ENCODE results near the gene CETN2. TPM values are rescaled to one million over a fixed set of nuclear protein-coding genes. Genes with fewer than 3 reads are reported as not detected.

The CETN2 gene
- total RNA-seq, 1 donor from 2014 or later: 53.7 TPM

GRCh38 chrX:152819732-152820131 is 10.8 kb downstream of the CETN2 start:
- TF ChIP-seq CTCF (conservative IDR thresholded peaks at IDR 0.05; ENCODE audit: low read depth, low read length): no peak
- H3K4me3 ChIP-seq (ENCODE audit: low read depth, low read length): no peak overlapping the region
- no peak for DNase-seq (ENCODE audit: low read depth)

- no peak for DNase-seq (ENCODE audit: low read depth)
- H3K4me3 ChIP-seq (ENCODE audit: low read depth, low read length): no peak overlapping the region
- TF ChIP-seq CTCF (conservative IDR thresholded peaks at IDR 0.05; ENCODE audit: low read depth, low read length): no peak
Observed at GRCh38 chrX:152819266-152819665, 11.3 kb downstream of the CETN2 start.

- DNase-seq (ENCODE audit: low read depth): no peak
- no peak for TF ChIP-seq CTCF (conservative IDR thresholded peaks at IDR 0.05; ENCODE audit: low read depth, low read length)
- H3K4me3 ChIP-seq (ENCODE audit: low read depth, low read length): no peak overlapping the region
Observed at GRCh38 chrX:152818356-152818755, 12.2 kb downstream of the CETN2 start.

- DNase-seq (ENCODE audit: low read depth): no peak
- H3K4me3 ChIP-seq (ENCODE audit: low read depth, low read length): no peak overlapping the region
- TF ChIP-seq CTCF (conservative IDR thresholded peaks at IDR 0.05; ENCODE audit: low read depth, low read length): peak; percentile 57
Observed at GRCh38 chrX:152817078-152817764, 13.3 kb downstream of the CETN2 start.

GRCh38 chrX:152814048-152814447 is 16.5 kb downstream of the CETN2 start:
- TF ChIP-seq CTCF (conservative IDR thresholded peaks at IDR 0.05; ENCODE audit: low read depth, low read length): no peak
- no peak overlapping the region for H3K4me3 ChIP-seq (ENCODE audit: low read depth, low read length)
- DNase-seq (ENCODE audit: low read depth): no peak

GRCh38 chrX:152813206-152813605 is 17.4 kb downstream of the CETN2 start:
- H3K4me3 ChIP-seq (ENCODE audit: low read depth, low read length): no peak overlapping the region
- no peak for DNase-seq (ENCODE audit: low read depth)
- no peak for TF ChIP-seq CTCF (conservative IDR thresholded peaks at IDR 0.05; ENCODE audit: low read depth, low read length)

- no peak for TF ChIP-seq CTCF (conservative IDR thresholded peaks at IDR 0.05; ENCODE audit: low read depth, low read length)
- DNase-seq (ENCODE audit: low read depth): no peak
Observed at GRCh38 chrX:152810403-152810802, 20.2 kb downstream of the CETN2 start.

More at GRCh38 chrX:152810403-152810802, 20.2 kb downstream of the CETN2 start:
- H3K4me3 ChIP-seq (ENCODE audit: low read depth, low read length): no peak overlapping the region
